ENCODE measurements around the gene TBC1D26.
"Not testable (repeated sequence)": the region's sequence is repeated elsewhere in the genome, so short reads cannot be mapped to it uniquely, and the experiment has no call there.

DNA sequence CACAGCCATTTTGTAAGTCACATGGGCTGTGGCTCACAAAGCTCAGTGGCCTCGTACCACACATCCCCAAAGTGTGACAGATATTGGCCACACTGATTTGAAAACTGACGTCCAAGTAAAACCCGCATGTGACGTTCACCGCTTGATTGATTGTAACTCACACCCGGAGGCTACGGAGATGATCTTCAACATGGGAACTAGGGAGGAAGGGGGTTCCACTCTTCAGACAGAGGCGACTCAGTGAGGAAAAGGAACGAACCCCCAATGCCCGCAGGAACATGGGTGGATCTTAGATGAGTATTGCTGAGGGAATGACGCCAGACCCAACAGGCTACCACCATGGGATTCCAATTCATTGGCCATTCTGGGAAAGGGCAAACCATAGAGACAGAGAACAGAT is 7.2 kb downstream of the TBC1D26 start:
- TF ChIP-seq, protein P1, sequence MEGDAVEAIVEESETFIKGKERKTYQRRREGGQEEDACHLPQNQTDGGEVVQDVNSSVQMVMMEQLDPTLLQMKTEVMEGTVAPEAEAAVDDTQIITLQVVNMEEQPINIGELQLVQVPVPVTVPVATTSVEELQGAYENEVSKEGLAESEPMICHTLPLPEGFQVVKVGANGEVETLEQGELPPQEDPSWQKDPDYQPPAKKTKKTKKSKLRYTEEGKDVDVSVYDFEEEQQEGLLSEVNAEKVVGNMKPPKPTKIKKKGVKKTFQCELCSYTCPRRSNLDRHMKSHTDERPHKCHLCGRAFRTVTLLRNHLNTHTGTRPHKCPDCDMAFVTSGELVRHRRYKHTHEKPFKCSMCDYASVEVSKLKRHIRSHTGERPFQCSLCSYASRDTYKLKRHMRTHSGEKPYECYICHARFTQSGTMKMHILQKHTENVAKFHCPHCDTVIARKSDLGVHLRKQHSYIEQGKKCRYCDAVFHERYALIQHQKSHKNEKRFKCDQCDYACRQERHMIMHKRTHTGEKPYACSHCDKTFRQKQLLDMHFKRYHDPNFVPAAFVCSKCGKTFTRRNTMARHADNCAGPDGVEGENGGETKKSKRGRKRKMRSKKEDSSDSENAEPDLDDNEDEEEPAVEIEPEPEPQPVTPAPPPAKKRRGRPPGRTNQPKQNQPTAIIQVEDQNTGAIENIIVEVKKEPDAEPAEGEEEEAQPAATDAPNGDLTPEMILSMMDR (IDR thresholded peaks at IDR 0.05; ENCODE audit: insufficient read depth, low read depth, low read length), result not testable (repeated sequence)
- not testable (repeated sequence) for TF ChIP-seq EZH2 (IDR thresholded peaks at IDR 0.05; ENCODE audit: insufficient read depth, low read length)
